Measurements from ENCODE around the gene IL36RN.

The IL36RN gene

GRCh38 chr2:113069676-113070605, 10.9 kb downstream of the IL36RN start:
- TF ChIP-seq CTCF (IDR thresholded peaks at IDR 0.05; ENCODE audit: control insufficient read depth, insufficient read depth, low read depth, low read length, missing control alignments) = no peak
- no peak for DNase-seq (ENCODE audit: low read depth)
- no peak overlapping the region for H3K4me3 ChIP-seq (ENCODE audit: control insufficient read depth, low read depth, low read length)

GRCh38 chr2:113070606-113070975, 11.6 kb downstream of the IL36RN start:
- TF ChIP-seq CTCF (IDR thresholded peaks at IDR 0.05; ENCODE audit: control insufficient read depth, insufficient read depth, low read depth, low read length, missing control alignments) = no peak

GRCh38 chr2:113072584-113072983, 13.6 kb downstream of the IL36RN start:
- TF ChIP-seq CTCF (IDR thresholded peaks at IDR 0.05; ENCODE audit: control insufficient read depth, insufficient read depth, low read depth, low read length, missing control alignments) = no peak
- DNase-seq (ENCODE audit: low read depth) = no peak
- H3K4me3 ChIP-seq (ENCODE audit: control insufficient read depth, low read depth, low read length) = no peak overlapping the region

More at GRCh38 chr2:113070606-113070975, 11.6 kb downstream of the IL36RN start:
- no peak for DNase-seq (ENCODE audit: low read depth)
- no peak overlapping the region for H3K4me3 ChIP-seq (ENCODE audit: control insufficient read depth, low read depth, low read length)

GRCh38 chr2:113073325-113073834, 14.4 kb downstream of the IL36RN start:
- no peak for DNase-seq (ENCODE audit: low read depth)
- no peak overlapping the region for H3K4me3 ChIP-seq (ENCODE audit: control insufficient read depth, low read depth, low read length)
- no peak for TF ChIP-seq CTCF (IDR thresholded peaks at IDR 0.05; ENCODE audit: control insufficient read depth, insufficient read depth, low read depth, low read length, missing control alignments)

GRCh38 chr2:113075030-113075429, 16.0 kb downstream of the IL36RN start:
- no peak overlapping the region for H3K4me3 ChIP-seq (ENCODE audit: control insufficient read depth, low read depth, low read length)
- DNase-seq (ENCODE audit: low read depth) = no peak
- TF ChIP-seq CTCF (IDR thresholded peaks at IDR 0.05; ENCODE audit: control insufficient read depth, insufficient read depth, low read depth, low read length, missing control alignments) = no peak

GRCh38 chr2:113075600-113075999, 16.6 kb downstream of the IL36RN start:
- no peak for TF ChIP-seq CTCF (IDR thresholded peaks at IDR 0.05; ENCODE audit: control insufficient read depth, insufficient read depth, low read depth, low read length, missing control alignments)
- DNase-seq (ENCODE audit: low read depth) = no peak
- no peak overlapping the region for H3K4me3 ChIP-seq (ENCODE audit: control insufficient read depth, low read depth, low read length)
